ENCODE measurements around the gene NCAM2.
"Not testable (repeated sequence)": the region's sequence is repeated elsewhere in the genome, so short reads cannot be mapped to it uniquely, and the experiment has no call there.

The NCAM2 gene

GRCh38 chr21:21345872-21346271 lies 347.7 kb downstream of the NCAM2 start:
- DNase-seq = no peak

DNA sequence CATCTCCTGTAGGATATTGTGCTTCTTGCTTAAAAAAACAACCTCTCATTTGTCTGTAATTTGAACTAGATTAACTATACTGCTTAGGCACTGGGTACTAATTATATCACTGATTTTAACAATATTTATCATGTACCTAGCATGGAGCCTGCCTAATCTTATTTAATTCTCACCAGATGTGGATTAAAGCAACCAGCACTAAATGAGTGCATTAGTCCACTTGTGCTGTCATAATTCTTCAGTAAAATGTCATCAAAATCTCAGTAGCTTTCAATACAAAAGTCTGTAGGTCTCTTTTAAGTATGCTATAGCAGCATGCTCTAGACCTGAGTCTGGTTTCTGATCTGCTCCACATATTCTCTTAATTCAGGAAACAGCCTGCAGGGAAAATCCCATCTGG lies 368.1 kb downstream of the NCAM2 start:
- no peak for DNase-seq

DNA sequence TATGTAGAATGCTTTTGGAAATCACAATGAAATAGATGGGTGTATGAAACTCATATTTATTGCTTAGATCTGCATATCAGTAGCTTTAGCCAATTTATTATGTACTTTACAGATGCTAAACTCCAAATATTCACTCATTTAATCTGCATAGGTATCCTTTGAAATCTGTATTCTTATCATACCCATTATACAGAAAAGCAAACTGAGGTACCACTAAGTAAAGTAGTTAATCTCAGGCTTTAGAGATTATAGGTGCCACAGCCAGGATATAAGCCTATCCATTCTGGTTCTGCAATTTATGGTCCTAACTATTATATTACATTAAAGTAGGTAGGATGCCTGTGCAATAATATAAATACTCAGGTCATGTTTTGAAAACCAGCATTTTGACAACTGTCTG lies 369.4 kb downstream of the NCAM2 start:
- DNase-seq = no peak

GRCh38 chr21:21373969-21374368 lies 375.8 kb downstream of the NCAM2 start:
- DNase-seq = no peak

DNA sequence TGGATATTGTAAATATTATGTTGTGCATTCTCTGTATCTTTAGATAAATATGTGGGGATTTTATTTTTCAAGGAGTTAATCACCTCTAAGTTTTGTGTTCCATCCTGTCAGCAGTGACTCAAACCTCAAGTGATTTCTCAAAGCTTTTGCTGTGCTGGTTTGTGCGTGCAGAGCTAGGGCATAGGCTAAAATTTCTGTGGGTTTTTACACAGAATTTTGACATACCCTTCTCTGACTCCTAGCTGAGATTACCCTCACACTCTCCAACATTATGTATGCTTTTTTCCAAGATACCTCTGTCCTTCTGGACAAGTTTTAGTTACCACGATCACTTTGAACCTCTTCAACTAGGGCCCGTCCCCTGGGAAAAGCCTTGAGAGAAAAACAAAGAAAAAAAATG lies 384.9 kb downstream of the NCAM2 start:
- peak; percentile 22 for DNase-seq

DNA sequence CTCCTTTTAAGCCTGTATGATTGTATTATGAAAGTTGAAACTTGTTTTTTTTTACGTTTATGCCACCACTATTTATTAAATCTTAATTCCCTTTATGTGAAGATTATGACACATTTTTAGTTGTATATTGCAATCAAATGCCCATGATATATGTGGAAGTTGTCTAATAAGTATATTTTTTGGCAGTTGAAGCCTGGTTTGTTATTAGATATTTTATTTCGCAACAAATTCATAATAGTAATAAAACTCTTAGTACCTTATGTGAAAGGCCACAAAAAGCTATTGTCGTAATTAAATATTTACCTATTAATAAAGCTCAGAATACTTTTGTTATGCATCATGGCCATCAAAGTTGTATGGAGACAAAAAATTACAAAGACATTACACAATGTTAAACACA lies 386.8 kb downstream of the NCAM2 start:
- DNase-seq = no peak

DNA sequence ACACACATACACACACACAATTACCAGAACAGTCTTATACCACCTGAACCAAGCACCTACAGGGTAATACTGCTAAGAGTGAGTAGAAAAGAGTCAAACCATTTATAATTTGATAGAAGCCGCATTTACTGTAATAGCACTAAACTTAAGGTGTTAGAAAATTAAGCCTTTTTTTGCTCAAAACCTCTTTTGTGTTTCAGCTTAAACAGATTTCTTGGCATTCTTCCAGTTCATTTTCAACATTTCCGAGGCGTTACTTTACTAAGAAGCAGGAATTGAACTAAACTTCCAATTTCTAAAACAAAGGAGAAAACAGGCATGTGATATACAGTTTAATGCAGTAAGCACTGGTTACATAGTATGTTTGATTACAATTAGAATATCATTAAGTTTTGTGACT lies 387.2 kb downstream of the NCAM2 start:
- DNase-seq = no peak

GRCh38 chr21:21387916-21388315 lies 389.7 kb downstream of the NCAM2 start:
- DNase-seq = no peak

- DNase-seq = no peak
These were observed 395.9 kb downstream of the NCAM2 start for GRCh38 chr21:21394064-21394463.

DNA sequence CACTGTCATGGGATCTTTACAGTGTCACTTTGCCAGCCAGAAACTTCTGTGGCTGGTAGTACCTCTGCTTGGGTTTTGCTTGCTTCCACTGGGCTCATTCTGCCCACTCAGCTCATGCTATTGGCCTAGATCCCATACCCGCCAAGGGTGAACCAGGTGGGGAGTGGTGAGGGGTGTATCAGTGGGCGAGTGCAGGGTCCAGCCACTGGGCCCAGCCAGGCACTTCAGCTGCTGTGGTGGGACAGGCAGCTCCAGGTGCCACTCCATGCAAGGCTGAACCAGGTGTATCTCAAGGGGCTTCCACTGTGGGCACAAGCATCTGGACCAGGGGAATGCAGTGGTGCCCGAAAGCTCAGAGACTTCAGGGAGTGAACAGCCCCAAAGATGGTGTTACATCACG lies 398.2 kb downstream of the NCAM2 start:
- DNase-seq = no peak

DNA sequence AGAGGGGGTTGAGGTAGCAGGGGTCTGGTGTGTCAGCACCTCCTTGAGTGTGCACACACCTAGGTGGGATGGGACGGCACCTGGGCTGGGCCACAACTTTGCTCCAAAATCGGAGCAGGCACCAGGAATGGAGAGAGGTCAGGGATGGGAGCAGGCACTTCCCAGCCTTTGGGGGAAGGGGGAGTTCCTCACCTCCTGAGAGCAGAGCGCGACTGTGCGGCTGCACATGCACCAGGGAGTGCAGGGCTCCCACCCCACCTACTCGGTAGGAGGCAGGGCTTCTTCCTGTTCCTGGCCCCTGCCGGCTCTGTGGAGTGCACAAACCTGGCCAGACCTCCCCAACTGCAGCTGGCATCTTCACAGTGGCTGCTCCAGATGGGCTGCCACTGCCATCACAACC lies 399.3 kb downstream of the NCAM2 start:
- DNase-seq = no peak

DNA sequence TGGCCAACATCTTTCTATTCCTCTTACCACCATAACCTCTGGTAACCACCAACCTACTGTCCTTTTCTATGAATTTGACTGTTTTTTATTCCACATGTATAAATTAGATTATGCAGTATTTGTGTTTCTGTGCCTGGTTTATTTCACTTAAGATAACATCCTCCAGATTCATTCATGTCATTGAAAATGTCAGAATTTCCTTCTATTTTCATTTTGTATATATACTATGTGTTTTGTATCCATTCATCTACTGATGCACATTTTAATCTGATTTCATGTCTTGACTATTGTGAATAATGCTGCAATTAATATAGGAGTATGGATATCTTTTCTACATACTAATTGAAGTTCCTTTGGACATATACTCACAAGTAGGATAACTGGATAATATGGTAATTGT lies 403.2 kb downstream of the NCAM2 start:
- no peak for DNase-seq

DNA sequence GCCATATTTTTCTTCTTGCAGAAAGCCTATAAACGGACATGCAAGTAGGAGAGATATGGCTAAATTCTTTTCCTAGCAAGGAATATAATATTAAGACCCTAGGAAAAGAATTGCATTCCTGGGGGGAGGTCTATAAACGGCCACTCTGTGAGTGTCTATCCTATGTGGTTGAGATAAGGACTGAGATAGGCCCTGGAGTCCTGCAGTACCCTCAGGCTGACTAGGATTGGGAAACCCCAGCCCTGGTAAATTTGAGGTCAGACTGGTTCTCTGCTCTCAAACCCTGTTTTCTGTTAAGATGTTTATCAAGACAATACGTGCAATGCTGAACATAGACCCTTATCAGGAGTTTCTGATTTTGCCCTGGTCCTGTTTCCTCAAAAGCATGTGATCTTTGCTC lies 404.0 kb downstream of the NCAM2 start:
- not testable (repeated sequence) for DNase-seq

- not testable (repeated sequence) for DNase-seq
These were observed 406.1 kb downstream of the NCAM2 start for GRCh38 chr21:21404261-21404660.

- DNase-seq = peak; percentile 1
These were observed 408.7 kb downstream of the NCAM2 start for GRCh38 chr21:21406921-21407320.

DNA sequence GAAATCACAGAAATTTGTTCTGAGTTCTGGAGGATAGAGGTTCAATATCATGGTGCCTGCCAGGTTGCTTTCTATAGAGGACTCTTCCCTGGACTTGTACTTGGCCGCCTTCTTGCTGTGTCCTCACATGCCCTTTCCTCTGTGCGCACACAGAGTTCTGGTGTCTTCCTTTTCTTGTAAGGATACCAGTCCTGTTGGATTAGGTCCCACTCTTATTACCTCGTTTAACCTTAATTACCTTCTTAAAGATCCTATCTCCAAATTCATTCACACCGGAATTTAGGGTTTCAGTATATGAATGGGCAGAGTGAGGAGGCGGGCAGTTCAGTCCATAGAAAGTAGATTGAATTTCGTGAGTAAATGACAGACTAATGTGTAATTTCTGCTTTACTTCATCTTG lies 413.9 kb downstream of the NCAM2 start:
- DNase-seq = no peak

- DNase-seq = no peak
These were observed 417.5 kb downstream of the NCAM2 start for GRCh38 chr21:21415741-21416140.

GRCh38 chr21:21434944-21435343 lies 436.7 kb downstream of the NCAM2 start:
- no peak for DNase-seq

DNA sequence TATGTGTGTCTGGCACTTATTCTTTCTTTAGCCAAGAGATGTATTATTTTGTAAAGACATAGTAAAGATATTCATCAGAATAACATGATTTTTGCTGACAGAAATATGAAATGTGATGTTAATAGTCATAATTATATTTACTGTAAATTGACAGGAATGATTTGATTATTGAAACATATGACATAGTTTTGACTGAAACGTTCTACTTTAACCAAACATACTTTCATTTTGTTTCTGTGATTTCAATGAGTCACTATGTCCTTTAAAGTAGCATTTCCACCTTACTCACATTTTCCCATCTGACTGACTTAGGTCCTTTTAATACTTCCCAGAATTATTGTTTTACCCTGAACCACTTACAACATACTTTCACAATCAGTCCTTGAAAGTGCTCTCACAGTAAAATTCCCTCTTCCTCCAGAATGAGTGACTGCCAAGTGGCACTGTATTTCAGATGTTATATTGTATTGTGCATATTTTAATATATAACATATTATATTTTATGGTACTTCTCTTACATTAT lies 437.9 kb downstream of the NCAM2 start:
- DNase-seq = peak; percentile 23

DNA sequence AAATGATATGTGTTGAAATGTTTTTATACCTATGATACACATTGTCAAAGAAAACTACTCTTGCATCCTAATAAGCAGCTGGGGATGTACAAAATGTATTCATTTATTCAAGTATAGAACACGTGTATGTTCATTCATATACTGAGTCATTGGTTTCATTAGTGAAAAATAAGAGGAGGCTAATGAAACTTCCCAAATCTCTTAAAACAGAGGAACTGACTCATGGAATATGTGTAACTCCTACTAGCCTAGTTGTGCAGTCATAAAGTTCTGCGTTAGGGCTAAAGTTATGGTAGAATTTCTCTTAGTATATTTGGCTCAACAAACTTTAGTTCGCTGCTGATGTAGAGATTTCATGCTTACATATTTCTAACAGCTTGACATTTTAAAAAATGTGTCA lies 441.6 kb downstream of the NCAM2 start:
- DNase-seq = peak; percentile 8

GRCh38 chr21:21457077-21457476 lies 458.9 kb downstream of the NCAM2 start:
- DNase-seq = no peak

DNA sequence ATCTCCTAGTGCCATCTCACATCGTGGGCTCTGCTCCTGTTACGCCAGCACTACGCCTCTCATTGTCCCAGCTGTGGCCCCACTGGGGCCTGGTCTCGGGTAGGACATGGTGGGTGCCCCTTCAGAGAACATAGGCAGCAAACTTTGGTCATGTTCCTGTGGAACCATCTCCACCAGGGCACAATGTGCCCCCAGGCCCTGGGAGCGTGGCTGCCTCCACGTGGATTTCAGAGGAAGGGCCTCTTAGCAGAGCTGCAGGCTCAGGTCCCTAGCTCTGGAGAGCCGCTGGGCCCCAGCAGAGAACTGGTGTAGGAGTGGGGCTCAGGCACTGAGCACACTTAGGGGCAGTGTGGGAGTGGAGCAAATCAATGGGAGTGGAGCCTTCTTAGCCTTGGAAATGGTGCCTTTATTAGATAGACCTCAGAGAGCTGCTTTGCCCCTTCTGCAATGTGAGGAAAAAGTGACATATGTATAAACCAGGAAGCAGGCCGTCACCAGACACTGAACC lies 460.0 kb downstream of the NCAM2 start:
- no peak for DNase-seq

DNA sequence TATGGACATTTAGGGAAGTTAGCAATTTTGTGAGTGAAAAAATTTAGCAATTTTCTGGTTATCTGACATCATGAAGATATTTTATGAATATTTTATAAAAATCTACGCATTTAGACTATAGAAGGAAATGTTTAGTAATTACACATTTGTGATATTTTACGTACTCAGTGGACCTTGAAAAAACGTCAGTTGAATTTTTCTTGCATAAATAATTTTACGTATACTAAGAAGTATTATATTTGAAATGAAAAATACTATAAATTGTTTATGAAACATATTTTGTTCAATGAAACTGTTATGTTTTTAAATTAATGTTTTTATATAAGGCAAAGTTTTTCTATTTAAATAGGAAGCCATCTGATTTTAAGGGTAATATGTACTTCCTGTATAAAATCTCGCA lies 462.8 kb downstream of the NCAM2 start:
- DNase-seq = no peak

- peak; percentile 37 for DNase-seq
These were observed 465.2 kb downstream of the NCAM2 start for GRCh38 chr21:21463456-21463855.

GRCh38 chr21:21464684-21465083 lies 466.5 kb downstream of the NCAM2 start:
- DNase-seq = no peak

- DNase-seq = no peak
These were observed 468.5 kb downstream of the NCAM2 start for GRCh38 chr21:21466752-21467151.
